Medulla oblongata (tissue), 1 donor: ENCODE results near the gene DOCK3.

Experiments used
- DNase-seq: peaks from one replicate; pipeline ENCODE4 v3.0.0-alpha.2; 2015; ENCODE audit errors: extremely low spot score

The DOCK3 gene, protein sequence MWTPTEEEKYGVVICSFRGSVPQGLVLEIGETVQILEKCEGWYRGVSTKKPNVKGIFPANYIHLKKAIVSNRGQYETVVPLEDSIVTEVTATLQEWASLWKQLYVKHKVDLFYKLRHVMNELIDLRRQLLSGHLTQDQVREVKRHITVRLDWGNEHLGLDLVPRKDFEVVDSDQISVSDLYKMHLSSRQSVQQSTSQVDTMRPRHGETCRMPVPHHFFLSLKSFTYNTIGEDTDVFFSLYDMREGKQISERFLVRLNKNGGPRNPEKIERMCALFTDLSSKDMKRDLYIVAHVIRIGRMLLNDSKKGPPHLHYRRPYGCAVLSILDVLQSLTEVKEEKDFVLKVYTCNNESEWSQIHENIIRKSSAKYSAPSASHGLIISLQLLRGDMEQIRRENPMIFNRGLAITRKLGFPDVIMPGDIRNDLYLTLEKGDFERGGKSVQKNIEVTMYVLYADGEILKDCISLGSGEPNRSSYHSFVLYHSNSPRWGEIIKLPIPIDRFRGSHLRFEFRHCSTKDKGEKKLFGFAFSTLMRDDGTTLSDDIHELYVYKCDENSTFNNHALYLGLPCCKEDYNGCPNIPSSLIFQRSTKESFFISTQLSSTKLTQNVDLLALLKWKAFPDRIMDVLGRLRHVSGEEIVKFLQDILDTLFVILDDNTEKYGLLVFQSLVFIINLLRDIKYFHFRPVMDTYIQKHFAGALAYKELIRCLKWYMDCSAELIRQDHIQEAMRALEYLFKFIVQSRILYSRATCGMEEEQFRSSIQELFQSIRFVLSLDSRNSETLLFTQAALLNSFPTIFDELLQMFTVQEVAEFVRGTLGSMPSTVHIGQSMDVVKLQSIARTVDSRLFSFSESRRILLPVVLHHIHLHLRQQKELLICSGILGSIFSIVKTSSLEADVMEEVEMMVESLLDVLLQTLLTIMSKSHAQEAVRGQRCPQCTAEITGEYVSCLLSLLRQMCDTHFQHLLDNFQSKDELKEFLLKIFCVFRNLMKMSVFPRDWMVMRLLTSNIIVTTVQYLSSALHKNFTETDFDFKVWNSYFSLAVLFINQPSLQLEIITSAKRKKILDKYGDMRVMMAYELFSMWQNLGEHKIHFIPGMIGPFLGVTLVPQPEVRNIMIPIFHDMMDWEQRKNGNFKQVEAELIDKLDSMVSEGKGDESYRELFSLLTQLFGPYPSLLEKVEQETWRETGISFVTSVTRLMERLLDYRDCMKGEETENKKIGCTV (N-terminal part only)

GRCh38 chr3:50674349-50675178, at the start of gene DOCK3:
Gene DOCK3, plus strand, starts transcription at chr3:50674927. Its CDS starts 337 bp downstream, at chr3:50675264.
- DNase-seq = peak; percentile 72

DNA sequence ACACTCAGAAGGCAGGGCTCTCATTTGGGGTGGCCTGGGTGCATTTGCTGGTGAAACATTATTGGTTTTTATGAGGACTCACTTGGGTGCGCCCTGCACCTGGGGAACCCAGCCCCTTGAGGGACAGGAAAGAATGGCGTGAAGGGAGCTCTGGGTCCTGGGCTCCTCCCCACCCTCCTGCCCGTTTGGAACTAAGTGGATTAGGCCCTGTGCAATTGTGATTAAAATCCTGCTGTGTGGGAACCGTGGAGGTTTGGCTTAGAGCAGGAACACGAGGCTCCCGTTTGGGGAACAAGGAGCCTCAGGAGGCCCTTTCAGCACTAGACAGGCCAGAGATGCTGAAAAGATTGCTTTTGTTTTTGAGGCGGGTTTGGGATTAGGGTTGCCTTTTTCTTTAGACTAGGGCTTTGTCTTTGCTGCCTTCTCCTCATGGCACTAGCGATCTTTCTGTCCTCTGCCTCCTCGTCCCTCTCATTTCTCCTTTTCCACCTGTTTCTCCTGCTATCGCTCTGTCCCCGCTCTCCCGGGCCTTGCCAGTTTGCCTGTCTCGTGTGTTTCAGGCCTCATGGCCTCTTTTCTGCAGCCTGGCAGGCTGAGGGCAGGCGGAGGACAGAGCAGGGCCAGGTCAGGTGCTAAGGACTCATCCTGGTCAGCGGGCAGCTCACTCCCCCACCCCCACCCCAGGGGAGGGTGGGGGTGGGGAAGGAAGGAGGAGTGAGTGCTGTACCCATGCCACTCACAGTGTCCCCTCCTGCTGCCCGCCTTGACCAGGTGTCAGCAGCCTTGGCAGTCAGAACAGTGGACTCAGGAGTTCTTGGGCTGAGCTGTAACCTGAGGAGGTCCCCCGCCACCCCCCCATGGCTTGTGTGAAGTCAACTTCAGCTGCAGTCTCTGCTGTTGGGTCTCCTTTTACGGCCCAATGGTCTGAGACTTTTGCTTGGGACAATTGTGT, 49.2 kb upstream of the DOCK3 start:
- no peak for DNase-seq

GRCh38 chr3:50626401-50626800, 48.3 kb upstream of the DOCK3 start:
- no peak for DNase-seq

GRCh38 chr3:50627407-50628051, 47.2 kb upstream of the DOCK3 start:
- peak; percentile 63 for DNase-seq

GRCh38 chr3:50628601-50629000, 46.1 kb upstream of the DOCK3 start:
- DNase-seq = no peak

DNA sequence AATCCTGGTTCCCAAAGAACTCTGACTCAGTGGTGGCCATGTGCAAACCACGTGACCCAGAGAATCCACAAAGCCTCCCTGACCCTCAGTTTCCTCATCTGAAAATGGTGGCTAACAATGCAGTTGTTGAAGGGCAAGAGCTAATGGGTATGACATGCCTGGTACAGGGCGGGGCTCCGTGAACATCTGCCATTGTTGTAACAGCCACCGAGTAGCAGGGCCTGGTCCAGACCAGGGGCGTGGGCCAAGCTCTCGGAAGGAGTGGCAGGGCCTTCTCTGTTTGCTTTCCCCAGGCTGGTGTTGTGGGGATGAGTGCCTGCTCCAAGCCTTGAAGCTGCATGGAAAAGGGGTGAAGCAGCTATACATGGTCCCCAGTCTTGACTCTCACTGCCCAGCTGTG, 44.3 kb upstream of the DOCK3 start:
- DNase-seq = no peak

DNA sequence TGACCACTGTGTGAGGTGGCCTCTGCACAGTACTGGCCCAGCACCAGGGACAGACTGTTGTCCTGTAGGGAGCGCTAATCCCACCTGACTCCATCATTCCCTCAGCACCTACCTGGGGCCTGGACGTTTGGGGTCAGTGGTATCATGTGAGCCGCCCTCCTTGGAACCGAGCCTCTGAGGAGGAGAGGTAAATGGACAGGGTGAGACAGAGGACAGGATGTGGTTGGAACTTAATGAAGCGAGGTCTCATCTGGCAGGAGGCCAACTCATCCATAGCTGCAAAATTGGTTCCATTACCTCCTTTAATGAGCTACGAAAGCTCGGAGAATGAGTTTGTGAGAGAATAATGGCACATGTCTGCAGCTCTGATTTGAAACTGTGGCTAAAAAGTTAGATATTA, 43.9 kb upstream of the DOCK3 start:
- no peak for DNase-seq

- DNase-seq = no peak
These were observed 42.3 kb upstream of the DOCK3 start for GRCh38 chr3:50632450-50632849.

DNA sequence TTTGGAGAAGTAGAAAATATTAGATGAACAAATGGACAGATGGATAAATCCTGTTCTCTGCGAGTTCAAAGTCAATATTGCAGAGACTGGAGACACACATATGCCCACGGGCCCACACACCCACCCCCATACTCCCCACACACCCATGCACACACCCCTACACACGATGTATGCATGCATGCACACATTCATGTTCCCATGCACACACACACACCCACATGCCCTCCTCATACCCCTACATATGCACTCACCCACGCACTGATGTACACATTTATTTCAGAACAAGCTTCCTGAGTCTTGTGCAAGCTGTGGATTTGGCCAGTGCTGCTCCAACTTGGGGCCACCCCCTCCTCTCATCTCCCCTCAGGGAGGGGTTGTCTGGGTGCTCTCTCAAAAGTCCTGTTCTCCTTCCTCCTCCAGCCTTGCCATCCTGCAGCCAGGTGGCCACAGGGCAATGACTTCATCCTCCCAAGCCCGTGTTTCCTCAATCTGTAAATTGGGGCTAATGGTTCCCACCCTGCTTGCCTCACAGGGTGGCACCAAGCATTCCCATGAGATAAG, 41.4 kb upstream of the DOCK3 start:
- DNase-seq = no peak

DNA sequence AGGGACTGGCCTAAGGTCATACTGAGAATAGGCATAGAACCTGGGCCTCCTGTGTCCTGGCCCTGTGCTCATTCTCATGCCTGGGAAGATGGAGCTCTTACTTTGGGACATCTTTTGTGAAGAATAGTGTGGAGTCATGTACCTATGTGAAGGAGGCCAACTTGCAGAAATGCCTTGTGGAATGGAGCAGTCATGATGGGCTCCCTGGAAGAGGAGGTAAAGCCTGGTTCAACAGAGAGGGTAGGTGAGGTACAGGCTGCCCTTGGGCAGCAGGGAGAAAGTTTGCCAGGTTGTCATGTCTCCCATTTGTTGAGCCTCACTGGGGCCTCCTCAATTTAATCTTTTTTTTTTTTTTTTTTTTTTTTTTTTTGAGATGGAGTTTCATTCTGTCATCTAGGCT, 39.7 kb upstream of the DOCK3 start:
- DNase-seq = no peak

- DNase-seq = no peak
These were observed 37.7 kb upstream of the DOCK3 start for GRCh38 chr3:50637011-50637410.

DNA sequence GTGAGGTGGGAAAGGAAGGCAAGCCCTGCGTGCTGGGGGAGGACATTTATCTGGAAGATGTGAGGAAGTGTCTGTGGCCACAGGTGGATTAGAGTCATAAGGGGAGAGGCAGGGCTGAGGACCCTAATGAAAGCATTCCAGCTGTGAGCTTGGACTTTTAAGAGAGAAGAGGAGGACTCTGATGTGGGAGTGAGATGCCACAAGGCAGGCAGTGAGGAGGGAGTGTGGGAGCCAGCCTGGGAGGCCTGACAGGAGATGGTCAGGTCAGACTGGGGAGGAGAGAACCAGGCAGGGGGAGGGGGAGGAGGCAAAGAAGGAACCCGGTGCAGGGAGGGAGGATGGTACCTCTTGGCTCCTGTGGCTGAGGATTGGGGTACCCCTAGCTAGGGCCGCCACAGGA, 36.8 kb upstream of the DOCK3 start:
- DNase-seq = no peak

DNA sequence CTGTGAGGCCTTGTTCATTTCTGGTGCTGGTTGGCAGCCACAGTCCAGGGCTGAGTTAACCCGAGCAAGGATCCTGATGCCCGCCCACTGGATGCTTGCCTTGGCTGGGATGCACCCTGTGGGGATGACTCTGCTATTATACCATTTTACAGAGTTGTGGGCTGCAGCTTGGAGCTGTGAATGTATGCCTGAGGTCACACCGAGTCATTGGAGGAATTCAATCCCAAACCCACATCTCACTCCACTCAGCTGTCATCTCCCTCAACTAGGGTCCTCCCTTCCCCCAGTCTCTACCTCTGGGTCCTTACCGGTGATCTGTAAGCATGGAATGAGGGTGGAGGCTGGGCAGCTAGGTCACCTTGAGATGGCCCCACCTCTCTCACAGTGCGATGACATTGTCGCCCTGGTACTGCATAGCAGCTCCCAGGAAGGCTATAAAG, 35.7 kb upstream of the DOCK3 start:
- DNase-seq = no peak

- DNase-seq = no peak
These were observed 32.3 kb upstream of the DOCK3 start for GRCh38 chr3:50642382-50642781.

DNA sequence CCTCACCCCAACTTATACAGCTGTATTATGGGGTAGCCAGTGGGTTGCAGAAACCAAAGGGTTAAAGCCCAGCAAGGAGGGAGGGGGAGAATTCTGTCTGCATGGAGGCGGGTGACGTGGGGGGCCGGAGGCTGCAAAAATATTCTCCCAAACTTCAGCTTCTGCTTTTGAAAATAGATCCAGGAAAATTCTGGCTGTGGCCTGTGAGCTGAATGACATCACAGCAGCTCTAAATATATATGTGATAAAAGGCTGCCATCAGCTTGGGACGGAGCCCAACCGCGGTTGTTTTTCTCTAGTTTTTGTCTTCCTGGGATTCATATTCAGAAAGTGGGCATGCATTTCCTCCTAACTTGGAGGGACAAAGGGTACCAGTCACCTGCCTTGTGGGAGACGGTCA, 30.2 kb upstream of the DOCK3 start:
- no peak for DNase-seq

GRCh38 chr3:50645378-50645777, 29.3 kb upstream of the DOCK3 start:
- no peak for DNase-seq

DNA sequence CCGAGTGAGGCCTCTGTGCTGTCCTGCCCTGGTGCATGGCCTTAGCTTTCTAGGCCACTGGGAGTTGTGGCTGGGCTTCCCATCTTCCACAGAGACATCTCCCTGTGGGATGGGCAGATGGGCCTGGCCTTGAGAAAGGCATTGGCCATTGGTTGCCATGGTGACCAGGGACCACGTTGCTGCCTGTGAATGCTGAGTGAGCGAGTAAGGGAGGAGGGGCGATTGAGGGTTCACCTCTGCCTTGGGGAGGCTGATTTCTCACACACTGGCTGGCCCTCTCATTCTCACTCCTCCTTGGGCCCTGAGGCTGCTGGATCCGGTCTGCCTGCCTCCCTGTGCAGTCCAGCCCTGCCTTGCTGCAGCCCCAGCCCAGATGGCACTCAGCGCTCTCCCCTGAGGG, 26.4 kb upstream of the DOCK3 start:
- DNase-seq = no peak

GRCh38 chr3:50648944-50649343, 25.8 kb upstream of the DOCK3 start:
- DNase-seq = no peak

GRCh38 chr3:50649451-50649931, 25.2 kb upstream of the DOCK3 start:
- DNase-seq = peak; percentile 48
